GM19035 (cell line): ENCODE results near the gene CD93.

Source experiments
- ATAC-seq: cut with Tn5 transposase; IDR thresholded peaks from one replicate; pipeline ENCODE4 v1.9.1; 2021; ENCODE audit not compliant: unreplicated experiment

CD93 gene

GRCh38 chr20:23084282-23084844, 1.8 kb downstream of the CD93 start:
- no peak for ATAC-seq

- no peak for ATAC-seq
Measured at GRCh38 chr20:23083553-23084220, 2.4 kb downstream of the CD93 start.

- ATAC-seq, result no peak
Measured at GRCh38 chr20:23082846-23083552, 3.1 kb downstream of the CD93 start.

GRCh38 chr20:23081263-23081819, 4.8 kb downstream of the CD93 start:
- ATAC-seq, result no peak

GRCh38 chr20:23080521-23080920, 5.6 kb downstream of the CD93 start:
- no peak for ATAC-seq

GRCh38 chr20:23079926-23080325, 6.2 kb downstream of the CD93 start:
- ATAC-seq, result no peak

- no peak for ATAC-seq
Measured at GRCh38 chr20:23079016-23079351, 7.1 kb downstream of the CD93 start.

- ATAC-seq, result no peak
Measured at GRCh38 chr20:23078351-23079015, 7.6 kb downstream of the CD93 start.

GRCh38 chr20:23077277-23077676, 8.8 kb downstream of the CD93 start:
- ATAC-seq, result no peak

- no peak for ATAC-seq
Measured at GRCh38 chr20:23074052-23074451, 12.1 kb downstream of the CD93 start.

- ATAC-seq, result no peak
Measured at GRCh38 chr20:23072892-23073586, 13.1 kb downstream of the CD93 start.

GRCh38 chr20:23071996-23072395, 14.1 kb downstream of the CD93 start:
- ATAC-seq, result no peak

- no peak for ATAC-seq
Measured at GRCh38 chr20:23071398-23071797, 14.7 kb downstream of the CD93 start.

- no peak for ATAC-seq
Measured at GRCh38 chr20:23069108-23069507, 17.0 kb downstream of the CD93 start.

- ATAC-seq, result no peak
Measured at GRCh38 chr20:23068283-23068682, 17.8 kb downstream of the CD93 start.

GRCh38 chr20:23066772-23067171, 19.4 kb downstream of the CD93 start:
- no peak for ATAC-seq

- ATAC-seq, result no peak
Measured at GRCh38 chr20:23065266-23066201, 20.6 kb downstream of the CD93 start.

- no peak for ATAC-seq
Measured at GRCh38 chr20:23063581-23063980, 22.5 kb downstream of the CD93 start.

- no peak for ATAC-seq
Measured at GRCh38 chr20:23063168-23063567, 23.0 kb downstream of the CD93 start.

- ATAC-seq, result no peak
Measured at GRCh38 chr20:23062632-23063031, 23.5 kb downstream of the CD93 start.
